Naive B cell (primary cell): ENCODE results near the gene PDHX. TPM values are rescaled to one million over a fixed set of nuclear protein-coding genes. Genes with fewer than 3 reads are reported as not detected.
A peak's percentile ranks its signal among the peaks of the same experiment; 100 is the strongest.
"Not testable (repeated sequence)": the region's sequence is repeated elsewhere in the genome, so short reads cannot be mapped to it uniquely, and the experiment has no call there.

Experiments
- ATAC-seq, 2 donors: fragments of 150-1000 bp; cut with Tn5 transposase; 2 replicates each; pipeline ENCODE4 v1.10.0; 2021; ENCODE audit warnings: low read depth in 2 of 2, mild to moderate bottlenecking in 2 of 2, moderate library complexity in 2 of 2
- DNase-seq: peaks from one replicate; pipeline ENCODE4 v3.0.0; 2022
- H3K27ac Mint-ChIP-seq, 6 donors: one replicate each; pipeline ENCODE4 v1.8.0; 2020 to 2022; ENCODE audit warnings: mild to moderate bottlenecking in 6 of 6, mixed read lengths in 6 of 6, moderate library complexity in 5 of 6, inconsistent platforms in 2 of 6
- H3K27me3 Mint-ChIP-seq, 3 donors: one replicate each; pipeline ENCODE4 v1.8.0; 2021 to 2022; ENCODE audit warnings: mixed read lengths in 3 of 3, mild to moderate bottlenecking in 1 of 3
- H3K36me3 Mint-ChIP-seq, 2 donors: one replicate each; pipeline ENCODE4 v1.8.0; 2020 to 2022; ENCODE audit warnings: mixed read lengths in 2 of 2, inconsistent platforms in 1 of 2, mild to moderate bottlenecking in 1 of 2
- H3K4me1 Mint-ChIP-seq, 3 donors: one replicate each; pipeline ENCODE4 v1.8.0; 2020 to 2022; ENCODE audit warnings: mixed read lengths in 3 of 3, inconsistent platforms in 1 of 3, mild to moderate bottlenecking in 1 of 3, moderate library complexity in 1 of 3
- H3K4me3 Mint-ChIP-seq, 8 donors: one replicate each; pipeline ENCODE4 v1.8.0; 2020 to 2022; ENCODE audit warnings: mild to moderate bottlenecking in 8 of 8, mixed read lengths in 8 of 8, moderate library complexity in 8 of 8, inconsistent platforms in 2 of 8
- H3K9me3 Mint-ChIP-seq, 7 donors: one replicate each; pipeline ENCODE4 v1.8.0; 2020 to 2022; ENCODE audit warnings: mixed read lengths in 7 of 7, mild to moderate bottlenecking in 5 of 7, inconsistent platforms in 2 of 7, moderate library complexity in 1 of 7
- polyA plus RNA-seq, 6 donors: library from polyadenylated mRNA; unstranded; fragments of 300-500 nt; fragmentation: Illumina TruSeq; gene quantifications; one replicate each; pipeline ENCODE4 v1.2.3, GENCODE V29; 2021; ENCODE audit warnings: low read depth in 6 of 6

PDHX gene
- polyA plus RNA-seq, 6 donors from 2014 or later = 14.2 to 19.8 (median 19.0) TPM

- DNase-seq (no peak), ATAC-seq (no peak)
- Mint-ChIP-seq H3K4me1 (peaks cover 0 to 4% (median 0%) of the 10 kb centered on the region in 3 donors), H3K27me3 (no peaks in the 10 kb centered on the region), H3K36me3 (peaks cover 6 to 40% of the 10 kb centered on the region in 2 donors), H3K9me3 (peaks cover 9 to 57% (median 39%) of the 10 kb centered on the region in 7 donors), H3K27ac (no peak overlapping the region), H3K4me3 (no peak overlapping the region)
Observed at GRCh38 chr11:34897171-34897870, 19.1 kb upstream of the PDHX start.

DNA sequence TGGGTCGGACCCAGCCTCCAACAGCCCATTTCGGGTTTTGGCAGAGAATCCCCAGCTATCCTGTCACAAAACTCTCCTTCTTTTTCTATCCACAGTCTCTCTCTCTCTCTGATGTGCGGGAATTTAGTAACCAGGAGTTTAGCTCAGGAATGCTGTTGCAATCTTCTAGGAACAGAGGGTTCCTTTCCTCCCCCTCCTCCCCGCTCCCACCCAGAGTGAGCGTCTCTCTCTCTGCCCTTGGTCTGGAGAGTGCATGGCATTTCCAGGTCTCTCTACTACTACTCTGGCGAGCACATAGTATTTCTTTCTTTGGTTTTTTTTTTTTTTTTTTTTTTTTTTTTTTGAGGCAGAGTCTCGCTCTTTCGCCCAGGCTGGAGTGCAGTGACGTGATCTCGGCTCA lies 17.9 kb upstream of the PDHX start:
- ATAC-seq = no peak
- no peak overlapping the region for H3K27ac Mint-ChIP-seq
- H3K4me3 Mint-ChIP-seq = peak overlapping the region in 1 of 8 donors; percentile 84
- peaks cover 9 to 65% (median 46%) of the 10 kb centered on the region in 7 donors for H3K9me3 Mint-ChIP-seq
- no peak for DNase-seq
- H3K4me1 Mint-ChIP-seq = peaks cover 0 to 4% (median 0%) of the 10 kb centered on the region in 3 donors
- H3K27me3 Mint-ChIP-seq = no peaks in the 10 kb centered on the region
- peaks cover 6 to 40% of the 10 kb centered on the region in 2 donors for H3K36me3 Mint-ChIP-seq

DNA sequence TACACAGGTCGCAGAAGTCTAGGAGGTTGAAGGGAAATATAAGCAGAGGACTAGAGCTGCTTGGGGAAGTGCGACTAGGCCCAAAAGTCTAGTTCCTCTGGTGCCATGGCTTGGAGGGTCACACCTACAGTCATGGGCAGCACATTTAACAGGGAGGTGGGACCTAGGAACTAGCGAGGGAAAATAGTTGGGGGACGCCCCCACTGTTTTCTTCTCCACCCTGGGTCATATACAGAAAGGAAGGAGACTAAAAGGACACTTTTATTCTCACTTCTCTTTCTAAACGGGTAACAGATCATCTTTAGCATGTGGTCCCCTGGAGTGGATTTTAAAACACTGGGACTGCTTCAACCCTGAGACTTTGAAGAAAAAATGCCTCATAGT lies 16.8 kb upstream of the PDHX start:
- Mint-ChIP-seq H3K27me3 (no peaks in the 10 kb centered on the region), H3K36me3 (peaks cover 6 to 40% of the 10 kb centered on the region in 2 donors), H3K4me1 (peaks cover 3 to 6% (median 4%) of the 10 kb centered on the region in 3 donors), H3K27ac (peak overlapping the region in 1 of 6 donors; percentile 16), H3K4me3 (no peak overlapping the region), H3K9me3 (peaks cover 9 to 71% (median 53%) of the 10 kb centered on the region in 7 donors)
- ATAC-seq (no peak), DNase-seq (no peak)

- Mint-ChIP-seq H3K4me3 (no peak overlapping the region), H3K27ac (no peak overlapping the region), H3K9me3 (peaks cover 4 to 43% (median 32%) of the 10 kb centered on the region in 7 donors), H3K27me3 (no peaks in the 10 kb centered on the region), H3K4me1 (peaks cover 0 to 9% (median 8%) of the 10 kb centered on the region in 3 donors), H3K36me3 (peaks cover 10 to 13% of the 10 kb centered on the region in 2 donors)
- ATAC-seq (no peak), DNase-seq (no peak)
Observed at GRCh38 chr11:34904421-34904955, 11.9 kb upstream of the PDHX start.

- Mint-ChIP-seq H3K9me3 (peaks cover 0 to 32% (median 20%) of the 10 kb centered on the region in 7 donors), H3K27me3 (no peaks in the 10 kb centered on the region), H3K36me3 (peaks cover 2 to 5% of the 10 kb centered on the region in 2 donors), H3K4me1 (peaks cover 0 to 9% (median 8%) of the 10 kb centered on the region in 3 donors), H3K27ac (no peak overlapping the region), H3K4me3 (no peak overlapping the region)
- DNase-seq (no peak), ATAC-seq (no peak)
Observed at GRCh38 chr11:34905666-34906065, 10.8 kb upstream of the PDHX start.

DNA sequence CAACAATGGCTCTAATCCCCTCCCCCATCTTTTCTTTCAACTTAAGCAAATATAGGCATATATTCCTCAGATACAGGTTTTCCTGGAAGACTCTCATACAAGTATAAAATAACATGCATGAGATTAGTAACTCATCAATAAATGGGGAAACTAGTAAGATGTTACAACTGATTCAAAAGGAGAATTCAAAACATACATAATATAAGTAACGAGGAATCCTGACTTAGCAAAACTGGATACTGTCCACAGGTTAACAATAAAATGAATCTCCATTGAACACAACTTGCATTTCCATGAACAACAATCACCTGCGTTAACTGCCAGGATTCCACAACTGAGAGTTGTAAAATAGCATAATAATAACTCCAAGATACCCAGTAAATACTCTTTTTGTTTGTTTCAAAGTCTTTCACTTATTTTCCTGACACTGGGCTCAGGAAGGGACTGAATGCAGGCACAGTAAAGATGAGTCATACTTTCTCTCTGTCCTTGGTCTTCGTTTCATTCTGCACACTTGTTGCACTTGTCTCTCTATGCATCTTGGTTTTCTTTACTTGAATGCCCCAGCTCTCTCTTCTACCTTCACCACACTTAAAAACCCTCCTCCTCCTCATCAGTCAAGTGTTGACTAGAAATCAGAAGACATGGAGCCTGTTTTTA lies 8.4 kb upstream of the PDHX start:
- H3K4me1 Mint-ChIP-seq = peaks cover 4 to 12% (median 9%) of the 10 kb centered on the region in 3 donors
- no peak overlapping the region for H3K4me3 Mint-ChIP-seq
- no peak overlapping the region for H3K27ac Mint-ChIP-seq
- no peaks in the 10 kb centered on the region for H3K27me3 Mint-ChIP-seq
- no peak for ATAC-seq
- DNase-seq = no peak
- peaks cover 0 to 22% (median 12%) of the 10 kb centered on the region in 7 donors for H3K9me3 Mint-ChIP-seq
- H3K36me3 Mint-ChIP-seq = peaks cover 0 to 4% of the 10 kb centered on the region in 2 donors

DNA sequence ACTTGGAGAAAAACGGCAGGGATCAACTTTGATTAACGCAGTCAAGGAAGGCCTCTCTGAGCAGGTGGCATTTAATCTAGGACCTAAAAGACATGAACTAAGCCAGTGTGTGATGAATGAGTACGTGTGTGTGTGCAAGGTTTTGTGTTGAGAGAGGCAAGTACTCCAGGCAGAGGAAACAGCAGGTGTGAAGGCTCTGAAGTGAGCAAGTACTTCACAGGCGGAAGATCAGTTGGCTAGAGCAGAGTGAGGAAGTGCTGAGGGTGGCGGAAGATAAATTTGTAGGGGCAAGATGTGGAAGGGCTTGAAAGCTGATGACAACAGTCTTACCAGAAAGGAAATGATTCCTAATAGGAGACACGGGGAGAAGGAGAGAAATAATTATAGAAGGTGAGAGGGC lies 7.0 kb upstream of the PDHX start:
- no peaks in the 10 kb centered on the region for H3K27me3 Mint-ChIP-seq
- H3K36me3 Mint-ChIP-seq = peaks cover 0 to 9% of the 10 kb centered on the region in 2 donors
- H3K9me3 Mint-ChIP-seq = peaks cover 0 to 8% (median 5%) of the 10 kb centered on the region in 7 donors
- H3K4me1 Mint-ChIP-seq = peaks cover 7 to 12% (median 11%) of the 10 kb centered on the region in 3 donors
- H3K27ac Mint-ChIP-seq = no peak overlapping the region
- no peak overlapping the region for H3K4me3 Mint-ChIP-seq
- DNase-seq = no peak
- ATAC-seq = no peak

DNA sequence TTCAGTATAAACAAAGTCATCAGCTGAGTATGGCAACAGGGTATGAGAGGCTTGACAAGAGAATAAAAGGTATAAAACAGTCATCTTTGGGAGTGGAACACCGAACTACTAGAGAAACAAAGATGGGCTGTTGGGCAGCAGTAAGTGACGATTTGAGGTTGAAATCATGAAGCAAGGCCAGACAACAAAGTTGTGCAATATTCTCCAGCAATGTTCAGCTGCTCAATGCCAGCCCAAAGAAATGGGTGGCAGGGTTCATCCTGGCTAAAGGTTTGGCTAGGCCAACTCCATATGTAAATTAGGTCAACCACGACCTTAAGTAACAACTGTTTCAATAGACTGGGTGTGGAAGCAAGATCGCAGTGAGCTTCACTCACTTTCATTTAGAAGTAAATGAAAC lies 6.5 kb upstream of the PDHX start:
- DNase-seq = no peak
- no peak overlapping the region for H3K4me3 Mint-ChIP-seq
- H3K36me3 Mint-ChIP-seq = peaks cover 0 to 9% of the 10 kb centered on the region in 2 donors
- H3K27ac Mint-ChIP-seq = no peak overlapping the region
- peaks cover 0 to 4% (median under 1%) of the 10 kb centered on the region in 7 donors for H3K9me3 Mint-ChIP-seq
- H3K27me3 Mint-ChIP-seq = no peaks in the 10 kb centered on the region
- no peak for ATAC-seq
- H3K4me1 Mint-ChIP-seq = peaks cover 6 to 11% (median 7%) of the 10 kb centered on the region in 3 donors

GRCh38 chr11:34910817-34911216 lies 5.6 kb upstream of the PDHX start:
- no peaks in the 10 kb centered on the region for H3K27me3 Mint-ChIP-seq
- no peak overlapping the region for H3K4me3 Mint-ChIP-seq
- peaks cover 0 to 9% of the 10 kb centered on the region in 2 donors for H3K36me3 Mint-ChIP-seq
- ATAC-seq = no peak
- peaks cover 0 to 2% (median 0%) of the 10 kb centered on the region in 7 donors for H3K9me3 Mint-ChIP-seq
- no peak for DNase-seq
- H3K27ac Mint-ChIP-seq = no peak overlapping the region
- peaks cover 13 to 19% (median 14%) of the 10 kb centered on the region in 3 donors for H3K4me1 Mint-ChIP-seq

GRCh38 chr11:34911676-34912075 lies 4.7 kb upstream of the PDHX start:
- peaks cover 0 to 7% of the 10 kb centered on the region in 2 donors for H3K36me3 Mint-ChIP-seq
- peak overlapping the region in 1 of 8 donors; percentile 98 for H3K4me3 Mint-ChIP-seq
- H3K27me3 Mint-ChIP-seq = no peaks in the 10 kb centered on the region
- H3K4me1 Mint-ChIP-seq = peaks cover 15 to 21% (median 20%) of the 10 kb centered on the region in 3 donors
- H3K27ac Mint-ChIP-seq = no peak overlapping the region
- H3K9me3 Mint-ChIP-seq = peaks cover 0 to 2% (median 0%) of the 10 kb centered on the region in 7 donors
- ATAC-seq = no peak
- DNase-seq = no peak

- ATAC-seq, DNase-seq, H3K27me3 Mint-ChIP-seq, H3K9me3 Mint-ChIP-seq, H3K36me3 Mint-ChIP-seq, H3K27ac Mint-ChIP-seq: not testable (repeated sequence)
- peaks cover 30 to 36% (median 32%) of the 10 kb centered on the region in 3 donors for H3K4me1 Mint-ChIP-seq
- peak overlapping the region in 1 of 8 donors; percentile 98 for H3K4me3 Mint-ChIP-seq
Observed at GRCh38 chr11:34913556-34913955, 2.9 kb upstream of the PDHX start.

GRCh38 chr11:34915136-34916014 lies 1.0 kb upstream of the PDHX start:
- peak overlapping the region; percentile 94 to 98 (median 98) for H3K4me3 Mint-ChIP-seq
- no peaks in the 10 kb centered on the region for H3K9me3 Mint-ChIP-seq
- H3K4me1 Mint-ChIP-seq = peaks cover 30 to 39% (median 35%) of the 10 kb centered on the region in 3 donors
- peaks cover 0 to 4% of the 10 kb centered on the region in 2 donors for H3K36me3 Mint-ChIP-seq
- DNase-seq (no peak), ATAC-seq (peak; percentile 3 to 7)
- no peaks in the 10 kb centered on the region for H3K27me3 Mint-ChIP-seq
- H3K27ac Mint-ChIP-seq = peak overlapping the region; percentile 97 to 99 (median 97)
